ENCODE data around the gene KRTAP10-1.

- TF ChIP-seq NR3C1 (IDR thresholded peaks at IDR 0.05) (no peak), MAFK (IDR thresholded peaks at IDR 0.05; ENCODE audit: partially characterized antibody) (no peak), SMC3 (IDR thresholded peaks at IDR 0.05) (no peak), POLR2A (IDR thresholded peaks at IDR 0.05; ENCODE audit: low read length) (no peak), CHD4 (IDR thresholded peaks at IDR 0.05; ENCODE audit: borderline replicate concordance) (no peak), NPAS2 (CRISPR knock-in tag; IDR thresholded peaks at IDR 0.05; ENCODE audit: borderline replicate concordance) (no peak), MAX (IDR thresholded peaks at IDR 0.05) (no peak), GATA3 (IDR thresholded peaks at IDR 0.05; ENCODE audit: borderline replicate concordance) (no peak), CBX2 (IDR thresholded peaks at IDR 0.05; ENCODE audit: borderline replicate concordance, low read depth) (no peak), CEBPB (IDR thresholded peaks at IDR 0.05) (no peak), RFX5 (IDR thresholded peaks at IDR 0.05) (no peak)
- TF ChIP-seq, protein P1, sequence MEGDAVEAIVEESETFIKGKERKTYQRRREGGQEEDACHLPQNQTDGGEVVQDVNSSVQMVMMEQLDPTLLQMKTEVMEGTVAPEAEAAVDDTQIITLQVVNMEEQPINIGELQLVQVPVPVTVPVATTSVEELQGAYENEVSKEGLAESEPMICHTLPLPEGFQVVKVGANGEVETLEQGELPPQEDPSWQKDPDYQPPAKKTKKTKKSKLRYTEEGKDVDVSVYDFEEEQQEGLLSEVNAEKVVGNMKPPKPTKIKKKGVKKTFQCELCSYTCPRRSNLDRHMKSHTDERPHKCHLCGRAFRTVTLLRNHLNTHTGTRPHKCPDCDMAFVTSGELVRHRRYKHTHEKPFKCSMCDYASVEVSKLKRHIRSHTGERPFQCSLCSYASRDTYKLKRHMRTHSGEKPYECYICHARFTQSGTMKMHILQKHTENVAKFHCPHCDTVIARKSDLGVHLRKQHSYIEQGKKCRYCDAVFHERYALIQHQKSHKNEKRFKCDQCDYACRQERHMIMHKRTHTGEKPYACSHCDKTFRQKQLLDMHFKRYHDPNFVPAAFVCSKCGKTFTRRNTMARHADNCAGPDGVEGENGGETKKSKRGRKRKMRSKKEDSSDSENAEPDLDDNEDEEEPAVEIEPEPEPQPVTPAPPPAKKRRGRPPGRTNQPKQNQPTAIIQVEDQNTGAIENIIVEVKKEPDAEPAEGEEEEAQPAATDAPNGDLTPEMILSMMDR (IDR thresholded peaks at IDR 0.05) = no peak
- TF ChIP-seq, protein P2, sequence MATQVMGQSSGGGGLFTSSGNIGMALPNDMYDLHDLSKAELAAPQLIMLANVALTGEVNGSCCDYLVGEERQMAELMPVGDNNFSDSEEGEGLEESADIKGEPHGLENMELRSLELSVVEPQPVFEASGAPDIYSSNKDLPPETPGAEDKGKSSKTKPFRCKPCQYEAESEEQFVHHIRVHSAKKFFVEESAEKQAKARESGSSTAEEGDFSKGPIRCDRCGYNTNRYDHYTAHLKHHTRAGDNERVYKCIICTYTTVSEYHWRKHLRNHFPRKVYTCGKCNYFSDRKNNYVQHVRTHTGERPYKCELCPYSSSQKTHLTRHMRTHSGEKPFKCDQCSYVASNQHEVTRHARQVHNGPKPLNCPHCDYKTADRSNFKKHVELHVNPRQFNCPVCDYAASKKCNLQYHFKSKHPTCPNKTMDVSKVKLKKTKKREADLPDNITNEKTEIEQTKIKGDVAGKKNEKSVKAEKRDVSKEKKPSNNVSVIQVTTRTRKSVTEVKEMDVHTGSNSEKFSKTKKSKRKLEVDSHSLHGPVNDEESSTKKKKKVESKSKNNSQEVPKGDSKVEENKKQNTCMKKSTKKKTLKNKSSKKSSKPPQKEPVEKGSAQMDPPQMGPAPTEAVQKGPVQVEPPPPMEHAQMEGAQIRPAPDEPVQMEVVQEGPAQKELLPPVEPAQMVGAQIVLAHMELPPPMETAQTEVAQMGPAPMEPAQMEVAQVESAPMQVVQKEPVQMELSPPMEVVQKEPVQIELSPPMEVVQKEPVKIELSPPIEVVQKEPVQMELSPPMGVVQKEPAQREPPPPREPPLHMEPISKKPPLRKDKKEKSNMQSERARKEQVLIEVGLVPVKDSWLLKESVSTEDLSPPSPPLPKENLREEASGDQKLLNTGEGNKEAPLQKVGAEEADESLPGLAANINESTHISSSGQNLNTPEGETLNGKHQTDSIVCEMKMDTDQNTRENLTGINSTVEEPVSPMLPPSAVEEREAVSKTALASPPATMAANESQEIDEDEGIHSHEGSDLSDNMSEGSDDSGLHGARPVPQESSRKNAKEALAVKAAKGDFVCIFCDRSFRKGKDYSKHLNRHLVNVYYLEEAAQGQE (IDR thresholded peaks at IDR 0.05) = no peak
Measured at GRCh38 chr21:44556879-44557278, 16.9 kb upstream of the KRTAP10-1 start.

All from A549 (cell line).